ENCODE data around the gene KIF6.

The KIF6 gene

GRCh38 chr6:39407446-39407993 lies 317.7 kb downstream of the KIF6 start:
- no peaks in the 10 kb centered on the region for H3K4me1 ChIP-seq (ENCODE audit: control insufficient read depth, insufficient read depth, low read length, poor library complexity, severe bottlenecking)
- no peaks in the 10 kb centered on the region for H3K9me3 ChIP-seq (ENCODE audit: control insufficient read depth, low read length)
- H3K4me3 ChIP-seq (ENCODE audit: extremely low read depth, insufficient read depth, low read length, poor library complexity, severe bottlenecking), result no peak overlapping the region
- H3K36me3 ChIP-seq (ENCODE audit: control insufficient read depth, insufficient read depth, low read length), result no peaks in the 10 kb centered on the region
- WGBS, 2 experiments (ENCODE audit: insufficient coverage in 2 of 2), result no CpG with 5 or more reads among the region's 1 CpG
- H3K27ac ChIP-seq (ENCODE audit: low read depth, low read length, severe bottlenecking), result no peak overlapping the region

GRCh38 chr6:39404312-39404711 lies 320.9 kb downstream of the KIF6 start:
- Histone ChIP-seq H3K9me3 (ENCODE audit: control insufficient read depth, low read length) (no peaks in the 10 kb centered on the region), H3K4me3 (ENCODE audit: extremely low read depth, insufficient read depth, low read length, poor library complexity, severe bottlenecking) (no peak overlapping the region), H3K27ac (ENCODE audit: low read depth, low read length, severe bottlenecking) (no peak overlapping the region), H3K36me3 (ENCODE audit: control insufficient read depth, insufficient read depth, low read length) (no peaks in the 10 kb centered on the region), H3K4me1 (ENCODE audit: control insufficient read depth, insufficient read depth, low read length, poor library complexity, severe bottlenecking) (no peaks in the 10 kb centered on the region)
- no CpG with 5 or more reads among the region's 1 CpG for WGBS, 2 experiments (ENCODE audit: insufficient coverage in 2 of 2)

- no peak overlapping the region for H3K27ac ChIP-seq (ENCODE audit: low read depth, low read length, severe bottlenecking)
- no peaks in the 10 kb centered on the region for H3K4me1 ChIP-seq (ENCODE audit: control insufficient read depth, insufficient read depth, low read length, poor library complexity, severe bottlenecking)
- no peaks in the 10 kb centered on the region for H3K9me3 ChIP-seq (ENCODE audit: control insufficient read depth, low read length)
- no peaks in the 10 kb centered on the region for H3K36me3 ChIP-seq (ENCODE audit: control insufficient read depth, insufficient read depth, low read length)
- no peak overlapping the region for H3K4me3 ChIP-seq (ENCODE audit: extremely low read depth, insufficient read depth, low read length, poor library complexity, severe bottlenecking)
These were observed 321.9 kb downstream of the KIF6 start for GRCh38 chr6:39403304-39403703.

- H3K27ac ChIP-seq (ENCODE audit: low read depth, low read length, severe bottlenecking), result no peak overlapping the region
- 83 to 98% methylated on average over 4 to 6 of the region's 7 CpGs for WGBS, 2 experiments (ENCODE audit: insufficient coverage in 2 of 2)
- no peaks in the 10 kb centered on the region for H3K36me3 ChIP-seq (ENCODE audit: control insufficient read depth, insufficient read depth, low read length)
- H3K4me1 ChIP-seq (ENCODE audit: control insufficient read depth, insufficient read depth, low read length, poor library complexity, severe bottlenecking), result no peaks in the 10 kb centered on the region
- no peaks in the 10 kb centered on the region for H3K9me3 ChIP-seq (ENCODE audit: control insufficient read depth, low read length)
- H3K4me3 ChIP-seq (ENCODE audit: extremely low read depth, insufficient read depth, low read length, poor library complexity, severe bottlenecking), result no peak overlapping the region
These were observed 322.9 kb downstream of the KIF6 start for GRCh38 chr6:39402239-39402751.

- WGBS, 2 experiments (ENCODE audit: insufficient coverage in 2 of 2), result 100% methylated on average over 1 of the region's 3 CpGs
- no peaks in the 10 kb centered on the region for H3K36me3 ChIP-seq (ENCODE audit: control insufficient read depth, insufficient read depth, low read length)
- no peak overlapping the region for H3K4me3 ChIP-seq (ENCODE audit: extremely low read depth, insufficient read depth, low read length, poor library complexity, severe bottlenecking)
- H3K4me1 ChIP-seq (ENCODE audit: control insufficient read depth, insufficient read depth, low read length, poor library complexity, severe bottlenecking), result no peaks in the 10 kb centered on the region
- H3K9me3 ChIP-seq (ENCODE audit: control insufficient read depth, low read length), result no peaks in the 10 kb centered on the region
- H3K27ac ChIP-seq (ENCODE audit: low read depth, low read length, severe bottlenecking), result no peak overlapping the region
These were observed 323.8 kb downstream of the KIF6 start for GRCh38 chr6:39401376-39401775.

- H3K4me3 ChIP-seq (ENCODE audit: extremely low read depth, insufficient read depth, low read length, poor library complexity, severe bottlenecking), result no peak overlapping the region
- no peaks in the 10 kb centered on the region for H3K36me3 ChIP-seq (ENCODE audit: control insufficient read depth, insufficient read depth, low read length)
- 89 to 100% methylated on average over 1 of the region's 3 CpGs for WGBS, 2 experiments (ENCODE audit: insufficient coverage in 2 of 2)
- H3K9me3 ChIP-seq (ENCODE audit: control insufficient read depth, low read length), result no peaks in the 10 kb centered on the region
- H3K27ac ChIP-seq (ENCODE audit: low read depth, low read length, severe bottlenecking), result no peak overlapping the region
- H3K4me1 ChIP-seq (ENCODE audit: control insufficient read depth, insufficient read depth, low read length, poor library complexity, severe bottlenecking), result no peaks in the 10 kb centered on the region
These were observed 325.2 kb downstream of the KIF6 start for GRCh38 chr6:39400026-39400425.

- H3K36me3 ChIP-seq (ENCODE audit: control insufficient read depth, insufficient read depth, low read length), result no peaks in the 10 kb centered on the region
- no peak overlapping the region for H3K27ac ChIP-seq (ENCODE audit: low read depth, low read length, severe bottlenecking)
- H3K4me3 ChIP-seq (ENCODE audit: extremely low read depth, insufficient read depth, low read length, poor library complexity, severe bottlenecking), result no peak overlapping the region
- H3K4me1 ChIP-seq (ENCODE audit: control insufficient read depth, insufficient read depth, low read length, poor library complexity, severe bottlenecking), result no peaks in the 10 kb centered on the region
- H3K9me3 ChIP-seq (ENCODE audit: control insufficient read depth, low read length), result no peaks in the 10 kb centered on the region
- 80 to 83% methylated on average over 1 to 3 of the region's 5 CpGs for WGBS, 2 experiments (ENCODE audit: insufficient coverage in 2 of 2)
These were observed 328.4 kb downstream of the KIF6 start for GRCh38 chr6:39396854-39397253.

- Histone ChIP-seq H3K36me3 (ENCODE audit: control insufficient read depth, insufficient read depth, low read length) (no peaks in the 10 kb centered on the region), H3K4me3 (ENCODE audit: extremely low read depth, insufficient read depth, low read length, poor library complexity, severe bottlenecking) (no peak overlapping the region), H3K9me3 (ENCODE audit: control insufficient read depth, low read length) (no peaks in the 10 kb centered on the region), H3K27ac (ENCODE audit: low read depth, low read length, severe bottlenecking) (no peak overlapping the region), H3K4me1 (ENCODE audit: control insufficient read depth, insufficient read depth, low read length, poor library complexity, severe bottlenecking) (no peaks in the 10 kb centered on the region)
- 86 to 96% methylated on average over 3 of the region's 5 CpGs for WGBS, 2 experiments (ENCODE audit: insufficient coverage in 2 of 2)
These were observed 332.1 kb downstream of the KIF6 start for GRCh38 chr6:39393075-39393474.

GRCh38 chr6:39391182-39391581 lies 334.0 kb downstream of the KIF6 start:
- Histone ChIP-seq H3K9me3 (ENCODE audit: control insufficient read depth, low read length) (no peaks in the 10 kb centered on the region), H3K27ac (ENCODE audit: low read depth, low read length, severe bottlenecking) (no peak overlapping the region), H3K36me3 (ENCODE audit: control insufficient read depth, insufficient read depth, low read length) (no peaks in the 10 kb centered on the region), H3K4me3 (ENCODE audit: extremely low read depth, insufficient read depth, low read length, poor library complexity, severe bottlenecking) (no peak overlapping the region), H3K4me1 (ENCODE audit: control insufficient read depth, insufficient read depth, low read length, poor library complexity, severe bottlenecking) (no peaks in the 10 kb centered on the region)
- WGBS, 2 experiments (ENCODE audit: insufficient coverage in 2 of 2), result 90 to 91% methylated on average over 6 to 8 of the region's 8 CpGs

- 49 to 61% methylated on average over 3 of the region's 3 CpGs for WGBS, 2 experiments (ENCODE audit: insufficient coverage in 2 of 2)
- no peak overlapping the region for H3K27ac ChIP-seq (ENCODE audit: low read depth, low read length, severe bottlenecking)
- H3K4me1 ChIP-seq (ENCODE audit: control insufficient read depth, insufficient read depth, low read length, poor library complexity, severe bottlenecking), result no peaks in the 10 kb centered on the region
These were observed 335.8 kb downstream of the KIF6 start for GRCh38 chr6:39389484-39389767.

GRCh38 chr6:39388606-39389483 lies 336.4 kb downstream of the KIF6 start:
- H3K4me3 ChIP-seq (ENCODE audit: extremely low read depth, insufficient read depth, low read length, poor library complexity, severe bottlenecking), result no peak overlapping the region
- WGBS, 2 experiments (ENCODE audit: insufficient coverage in 2 of 2), result 89 to 94% methylated on average over 7 to 8 of the region's 12 CpGs
- H3K36me3 ChIP-seq (ENCODE audit: control insufficient read depth, insufficient read depth, low read length), result no peaks in the 10 kb centered on the region
- H3K27ac ChIP-seq (ENCODE audit: low read depth, low read length, severe bottlenecking), result no peak overlapping the region
- H3K9me3 ChIP-seq (ENCODE audit: control insufficient read depth, low read length), result no peaks in the 10 kb centered on the region
- H3K4me1 ChIP-seq (ENCODE audit: control insufficient read depth, insufficient read depth, low read length, poor library complexity, severe bottlenecking), result no peaks in the 10 kb centered on the region

More at GRCh38 chr6:39389484-39389767, 335.8 kb downstream of the KIF6 start:
- H3K4me3 ChIP-seq (ENCODE audit: extremely low read depth, insufficient read depth, low read length, poor library complexity, severe bottlenecking), result no peak overlapping the region
- no peaks in the 10 kb centered on the region for H3K9me3 ChIP-seq (ENCODE audit: control insufficient read depth, low read length)
- no peaks in the 10 kb centered on the region for H3K36me3 ChIP-seq (ENCODE audit: control insufficient read depth, insufficient read depth, low read length)

All from mesodermal cell (in vitro differentiated cells).